ENCODE data around the gene PRDX1. TPM values are rescaled to one million over a fixed set of nuclear protein-coding genes. Genes with fewer than 3 reads are reported as not detected.

PRDX1 gene
- 305 and 578 TPM in 2 replicates for total RNA-seq

DNA sequence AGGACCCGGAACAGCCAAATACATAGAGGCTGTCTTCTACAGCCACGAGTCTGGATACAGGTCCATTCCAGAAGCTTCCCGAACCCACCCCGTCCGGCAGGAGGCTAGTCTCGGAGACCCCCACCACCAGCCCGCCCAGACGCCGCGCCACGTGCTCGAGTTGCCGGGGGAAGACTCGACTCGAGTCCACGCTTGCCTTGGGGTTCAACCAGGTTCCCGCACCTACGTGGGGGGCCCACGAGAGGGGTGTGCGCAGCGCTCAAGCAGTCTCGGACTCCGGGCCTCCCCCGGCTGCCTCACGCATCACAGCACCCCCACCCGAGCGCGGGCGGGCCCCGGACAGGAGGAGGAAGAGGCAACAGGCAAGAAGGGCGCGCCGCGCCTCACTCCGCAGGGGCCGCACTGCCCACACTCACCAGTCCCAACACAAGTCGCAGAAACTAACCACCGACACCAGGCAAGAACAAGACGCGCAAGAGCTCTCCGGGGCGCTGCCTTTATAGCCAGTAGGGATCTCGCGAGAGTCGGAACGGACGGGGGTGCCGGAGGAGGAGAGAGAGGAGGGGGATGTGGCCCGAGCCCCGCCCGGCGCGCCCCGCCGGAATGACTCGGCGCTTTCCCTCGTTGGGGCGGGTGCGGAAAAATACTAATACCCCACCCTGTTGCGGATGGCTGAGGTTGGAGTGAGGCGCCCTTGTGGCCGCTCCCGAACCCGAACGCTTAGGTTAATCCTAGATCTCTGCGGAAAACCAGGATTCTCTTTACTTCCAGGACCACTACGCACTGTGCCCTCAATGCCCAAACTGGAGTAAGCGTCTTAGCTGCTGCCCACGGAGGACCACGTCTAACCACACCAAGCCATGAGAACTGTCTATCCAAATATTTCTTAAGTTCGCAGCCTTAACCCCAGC lies at the start of gene PRDX1:
TSS of gene PRDX1 (minus strand) at position 472 of the 911 bp plus-strand sequence. CDS start 2,841 bp downstream, outside the sequence.

DNA sequence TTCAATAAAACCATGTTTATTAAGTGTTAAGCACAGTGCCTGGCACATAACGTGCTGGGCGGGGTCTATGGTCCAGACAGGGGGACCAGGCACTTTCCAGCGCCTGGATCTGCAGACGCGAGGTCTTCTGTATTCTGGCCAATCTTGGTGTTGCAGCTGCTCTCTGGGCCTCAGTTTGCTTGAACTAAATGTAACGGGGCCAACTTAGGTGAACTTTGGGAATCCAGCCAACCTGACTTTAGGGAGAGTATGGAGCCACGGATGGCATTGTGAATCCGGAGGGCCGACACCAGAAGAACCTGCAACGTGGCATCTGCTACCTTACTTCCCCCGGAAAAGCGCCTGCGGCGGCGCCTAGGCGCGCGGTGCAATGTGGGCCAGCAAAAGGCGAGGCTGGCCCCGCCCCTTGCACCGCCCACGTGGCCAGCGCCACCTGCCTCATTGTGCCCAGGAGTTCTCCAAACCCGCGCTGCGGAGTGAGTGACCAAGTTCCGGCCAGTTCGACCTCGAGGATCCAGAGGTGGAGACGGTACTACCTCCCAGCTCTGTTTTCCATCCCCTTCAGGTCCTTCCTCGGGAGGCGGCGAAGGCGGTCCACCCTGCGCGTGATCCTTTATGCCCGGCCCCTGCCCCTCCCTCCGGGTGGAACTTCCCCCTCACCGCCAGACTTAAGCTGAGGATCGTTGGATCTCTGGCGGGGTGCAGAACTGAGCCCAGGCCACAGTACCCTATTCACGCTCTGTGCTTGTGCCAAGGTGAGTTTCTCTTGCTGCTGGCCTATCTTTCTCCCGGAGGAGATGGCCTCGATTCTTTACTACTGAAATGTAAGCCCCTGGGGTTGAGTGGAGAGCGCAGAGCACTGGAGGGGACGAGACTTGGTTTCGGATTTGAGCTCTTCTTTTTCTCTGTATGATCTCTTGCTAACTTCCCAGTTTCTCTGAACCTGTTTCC lies 29.0 kb upstream of the PRDX1 start, which contains the start of gene AKR1A1:
TSS of gene AKR1A1 (plus strand) at position 426 of the 951 bp plus-strand sequence. CDS start 10,969 bp downstream, outside the sequence.

DNA sequence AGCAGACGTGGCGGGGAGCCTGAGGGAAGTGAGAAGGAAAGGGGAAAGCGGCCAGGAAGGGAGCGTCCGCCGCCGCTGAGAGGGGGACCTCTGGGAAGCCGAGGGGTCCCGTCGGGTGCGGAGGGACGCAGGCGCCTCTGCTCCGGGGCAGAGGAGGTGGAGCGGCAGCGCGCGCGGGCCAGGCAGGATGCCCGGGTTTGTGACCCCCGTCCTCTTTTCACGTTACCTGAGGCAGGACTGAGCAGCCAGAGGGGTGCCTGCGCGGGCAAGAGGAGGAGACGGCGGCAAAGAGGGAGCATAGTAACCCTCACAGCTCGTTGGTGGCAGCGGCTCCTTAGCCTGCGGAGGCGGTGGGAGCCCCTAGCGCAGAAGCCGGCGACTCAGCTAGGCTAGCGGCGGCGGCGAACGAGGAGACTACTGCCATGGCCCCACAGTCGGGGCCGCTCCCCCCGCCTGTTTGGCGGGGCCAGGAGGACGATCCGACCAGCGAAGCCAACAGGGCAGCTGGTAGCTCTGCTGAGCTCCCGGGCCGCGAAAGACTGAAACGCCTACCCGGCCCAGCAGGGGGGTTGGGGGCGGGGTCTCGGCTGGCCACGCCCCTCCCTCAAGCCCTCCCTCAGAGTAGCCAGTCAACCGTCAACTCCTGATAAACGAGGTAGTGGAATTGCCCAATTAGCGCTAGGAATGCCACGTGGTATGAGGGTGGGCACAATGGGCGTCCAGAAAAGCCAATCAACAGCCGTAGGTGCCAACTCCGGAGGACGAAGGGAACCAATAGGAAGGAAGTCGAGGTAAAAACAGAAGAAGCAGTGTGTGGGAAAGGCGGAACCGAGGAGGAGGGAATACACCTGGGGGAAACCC lies 30.8 kb downstream of the PRDX1 start, which contains the start of gene TESK2:
TSS of gene TESK2 (minus strand) at position 538 of the 861 bp plus-strand sequence. CDS start 33,378 bp downstream, outside the sequence.

Other genes with a start within 250 kb of the PRDX1 start
- 3.0 and 8.3 TPM in 2 replicates for gene HPDL, start 195.0 kb downstream of the PRDX1 start, total RNA-seq
- 6.3 and 20.4 TPM in 2 replicates for gene TOE1, start 181.7 kb downstream of the PRDX1 start, total RNA-seq
- gene MUTYH, start 181.4 kb downstream of the PRDX1 start, total RNA-seq: 16.0 and 18.7 TPM in 2 replicates
- 1.6 and 2.5 TPM in 2 replicates for gene TESK2, start 30.7 kb downstream of the PRDX1 start, total RNA-seq
- 0.51 and 2.4 TPM in 2 replicates for gene CCDC163, start 21.8 kb downstream of the PRDX1 start, total RNA-seq
- 4.2 and 6.0 TPM in 2 replicates for gene MMACHC, start 21.6 kb downstream of the PRDX1 start, total RNA-seq
- gene AKR1A1, start 28.9 kb upstream of the PRDX1 start, total RNA-seq: 108 and 123 TPM in 2 replicates
- 21.4 and 74.0 TPM in 2 replicates for gene NASP, start 62.2 kb upstream of the PRDX1 start, total RNA-seq
- under 0.01 and 0.89 TPM in 2 replicates for gene CCDC17, start 102.2 kb upstream of the PRDX1 start, total RNA-seq
- 41.7 and 58.9 TPM in 2 replicates for gene GPBP1L1, start 164.6 kb upstream of the PRDX1 start, total RNA-seq
- gene TMEM69, start 166.3 kb upstream of the PRDX1 start, total RNA-seq: 25.7 and 28.4 TPM in 2 replicates
- 4.6 and 5.1 TPM in 2 replicates for gene IPP, start 228.8 kb upstream of the PRDX1 start, total RNA-seq